HEK293 (cell line): ENCODE data around the gene SMIM41.

ENCODE experiments used
- CTCF ChIA-PET: fragments of 350-600 bp; formaldehyde crosslinking; extraction: SDS; loops from one replicate; lab custom pipeline; 2021; ENCODE audit warnings: antibody characterized with exemption; lab: Yijun Ruan, JAX
- POLR2A ChIA-PET: fragments of 300-600 bp; formaldehyde crosslinking; extraction: SDS; loops from one replicate; lab custom pipeline; 2020; ENCODE audit warnings: antibody characterized with exemption, inconsistent platforms; lab: Yijun Ruan, JAX
- H3K27ac ChIP-seq: fragments of 200-500 bp; sonication (Bioruptor generic); 2 replicates; pipeline ENCODE4 v1.5.1; 2014; ENCODE audit warnings: low read depth, low read length, control low read depth, inconsistent platforms; ENCODE audit errors: extremely low read depth
- H3K36me3 ChIP-seq, 2 experiments: fragments of 200-500 bp in 1 of 2; sonication (Bioruptor generic) in 1 of 2; 1 replicate in 1 of 2; 2 replicates in 1 of 2; pipeline ENCODE4 v1.5.1; 2014 to 2017; ENCODE audit warnings: inconsistent platforms in 2 of 2, low read length in 2 of 2; ENCODE audit not compliant: control insufficient read depth in 2 of 2, insufficient read depth in 1 of 2
- H3K4me1 ChIP-seq: fragments of 200-500 bp; sonication (Bioruptor generic); 2 replicates; pipeline ENCODE4 v1.5.1; 2014; ENCODE audit warnings: mild to moderate bottlenecking, low read length, inconsistent platforms; ENCODE audit not compliant: control insufficient read depth, insufficient read depth
- H3K4me3 ChIP-seq: 2 replicates; pipeline ENCODE4 v1.5.1; 2011; ENCODE audit warnings: low read depth, mild to moderate bottlenecking, control low read depth, low read length, moderate library complexity
- H3K9me3 ChIP-seq: fragments of 200-500 bp; sonication (Bioruptor generic); 2 replicates; pipeline ENCODE4 v1.5.1; 2014; ENCODE audit warnings: low read depth, low read length, inconsistent platforms; ENCODE audit not compliant: control insufficient read depth, insufficient read depth
- FEZF1 ChIP-seq: fragments of 450-650 bp; formaldehyde crosslinking; IDR thresholded peaks from 2 replicates; pipeline ENCODE4 v1.5.1; 2016; ENCODE audit warnings: missing biosample characterization, missing genetic modification characterization
- OSR2 ChIP-seq: fragments of 450-650 bp; formaldehyde crosslinking; IDR thresholded peaks from 2 replicates; pipeline ENCODE4 v1.5.1; 2016; ENCODE audit warnings: missing biosample characterization, missing genetic modification characterization
- WT1 ChIP-seq: fragments of 450-650 bp; formaldehyde crosslinking; IDR thresholded peaks from 2 replicates; pipeline ENCODE4 v1.5.1; 2016; ENCODE audit warnings: missing biosample characterization, missing genetic modification characterization
- ZBTB21 ChIP-seq: fragments of 450-650 bp; formaldehyde crosslinking; IDR thresholded peaks from 2 replicates; pipeline ENCODE4 v1.5.1; 2017; ENCODE audit warnings: missing biosample characterization, missing genetic modification characterization
- ZFHX2 ChIP-seq: fragments of 450-650 bp; formaldehyde crosslinking; conservative IDR thresholded peaks from 2 replicates; pipeline ENCODE4 v1.5.1; 2016; ENCODE audit warnings: missing biosample characterization, missing genetic modification characterization
- ZNF133 ChIP-seq: fragments of 450-650 bp; formaldehyde crosslinking; IDR thresholded peaks from 2 replicates; pipeline ENCODE4 v1.5.1; 2016; ENCODE audit warnings: missing biosample characterization, missing genetic modification characterization
- ZNF214 ChIP-seq: fragments of 450-650 bp; formaldehyde crosslinking; IDR thresholded peaks from 2 replicates; pipeline ENCODE4 v1.5.1; 2017; ENCODE audit warnings: missing biosample characterization, mild to moderate bottlenecking, missing genetic modification characterization, borderline replicate concordance
- ZNF23 ChIP-seq: fragments of 450-650 bp; formaldehyde crosslinking; IDR thresholded peaks from 2 replicates; pipeline ENCODE4 v1.5.1; 2016; ENCODE audit warnings: missing biosample characterization, missing genetic modification characterization, borderline replicate concordance
- ZNF366 ChIP-seq: fragments of 450-650 bp; formaldehyde crosslinking; conservative IDR thresholded peaks from 2 replicates; pipeline ENCODE4 v1.5.1; 2016; ENCODE audit warnings: missing biosample characterization, missing genetic modification characterization
- ZNF423 ChIP-seq: fragments of 450-650 bp; formaldehyde crosslinking; IDR thresholded peaks from 2 replicates; pipeline ENCODE4 v1.5.1; 2016; ENCODE audit warnings: missing biosample characterization, missing genetic modification characterization
- ZNF544 ChIP-seq: fragments of 450-650 bp; formaldehyde crosslinking; IDR thresholded peaks from 2 replicates; pipeline ENCODE4 v1.5.0; 2017; ENCODE audit warnings: missing biosample characterization, missing genetic modification characterization
- ZNF571 ChIP-seq: fragments of 450-650 bp; formaldehyde crosslinking; IDR thresholded peaks from 2 replicates; pipeline ENCODE4 v1.5.0; 2017; ENCODE audit warnings: missing biosample characterization, missing genetic modification characterization
- ZNF664 ChIP-seq: fragments of 450-650 bp; formaldehyde crosslinking; IDR thresholded peaks from 2 replicates; pipeline ENCODE4 v1.5.1; 2016; ENCODE audit warnings: missing biosample characterization, missing genetic modification characterization
- ZNF792 ChIP-seq: fragments of 450-650 bp; formaldehyde crosslinking; IDR thresholded peaks from 2 replicates; pipeline ENCODE4 v1.5.1; 2016; ENCODE audit warnings: missing biosample characterization, missing genetic modification characterization
- ZNF830 ChIP-seq: fragments of 450-650 bp; IDR thresholded peaks from 2 replicates; pipeline ENCODE4 v1.5.0; 2018; ENCODE audit warnings: missing biosample characterization, missing genetic modification characterization, low read depth, mild to moderate bottlenecking, moderate library complexity
- ZNF843 ChIP-seq: fragments of 450-650 bp; formaldehyde crosslinking; IDR thresholded peaks from 2 replicates; pipeline ENCODE4 v1.5.1; 2016; ENCODE audit warnings: missing biosample characterization, missing genetic modification characterization
- ZSCAN16 ChIP-seq: fragments of 450-650 bp; formaldehyde crosslinking; IDR thresholded peaks from 2 replicates; pipeline ENCODE4 v1.5.1; 2016; ENCODE audit warnings: missing biosample characterization, missing genetic modification characterization
- TF ChIP-seq, protein P1 (sequence below): fragments of 450-650 bp; formaldehyde crosslinking; IDR thresholded peaks from 2 replicates; pipeline ENCODE4 v1.5.1; 2016; ENCODE audit warnings: missing biosample characterization, missing genetic modification characterization
- TF ChIP-seq, protein P2 (sequence below): fragments of 450-650 bp; formaldehyde crosslinking; IDR thresholded peaks from 2 replicates; pipeline ENCODE4 v1.5.1; 2017; ENCODE audit warnings: missing biosample characterization, mild to moderate bottlenecking, missing genetic modification characterization, moderate library complexity
- TF ChIP-seq, protein P3 (sequence below): fragments of 450-650 bp; formaldehyde crosslinking; IDR thresholded peaks from 2 replicates; pipeline ENCODE4 v1.5.1; 2016; ENCODE audit warnings: missing biosample characterization, missing genetic modification characterization
- TF ChIP-seq, protein P4 (sequence below): fragments of 450-650 bp; formaldehyde crosslinking; IDR thresholded peaks from 2 replicates; pipeline ENCODE4; 2016; ENCODE audit warnings: missing biosample characterization, missing genetic modification characterization

Gene SMIM41

DNA sequence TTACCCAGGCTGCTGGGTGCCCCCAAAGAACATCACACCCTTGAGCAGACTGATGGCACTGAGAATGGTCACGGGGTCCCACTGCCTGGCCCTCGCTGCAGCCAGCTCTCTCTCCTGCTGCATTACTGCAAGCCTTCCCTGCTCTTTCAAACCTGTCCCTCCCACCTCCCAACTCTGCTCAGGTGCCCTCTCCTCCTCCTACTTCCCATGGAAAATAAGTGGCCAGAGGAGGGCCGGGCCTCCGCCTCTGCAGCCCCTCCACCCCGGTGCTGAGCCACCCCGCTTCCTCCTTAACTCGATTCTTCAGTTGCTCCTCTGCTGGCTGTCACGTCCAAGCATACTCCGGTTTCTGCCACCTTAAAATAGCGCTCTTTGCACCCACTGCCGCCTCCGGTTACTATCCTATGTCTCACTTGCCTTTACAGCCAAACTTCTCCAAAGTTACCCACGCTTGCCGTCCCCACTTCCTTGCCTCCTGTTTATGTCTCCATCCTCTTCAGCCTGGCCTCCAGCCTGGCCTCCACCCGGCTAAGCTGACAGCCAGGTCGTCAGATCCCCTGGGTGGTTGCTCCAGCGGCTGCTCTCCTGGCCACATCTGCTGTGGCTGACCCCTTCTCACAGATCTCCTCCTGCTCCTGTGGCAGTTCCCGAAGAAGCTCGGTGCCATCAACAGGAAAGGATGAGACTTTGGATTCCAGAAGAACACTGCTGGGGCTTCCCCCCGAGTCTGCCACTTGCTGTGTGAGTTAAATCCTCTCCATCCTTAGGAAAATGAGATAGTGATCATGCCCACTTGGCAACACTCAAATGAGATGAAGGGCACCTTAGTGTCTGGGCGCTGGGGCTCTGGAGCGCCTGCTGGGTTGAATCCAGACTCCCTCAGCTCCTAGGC is 7.7 kb downstream of the SMIM41 start (continued):
- TF ChIP-seq OSR2 (tag by site-specific recombination), result no peak
- TF ChIP-seq, protein P1, sequence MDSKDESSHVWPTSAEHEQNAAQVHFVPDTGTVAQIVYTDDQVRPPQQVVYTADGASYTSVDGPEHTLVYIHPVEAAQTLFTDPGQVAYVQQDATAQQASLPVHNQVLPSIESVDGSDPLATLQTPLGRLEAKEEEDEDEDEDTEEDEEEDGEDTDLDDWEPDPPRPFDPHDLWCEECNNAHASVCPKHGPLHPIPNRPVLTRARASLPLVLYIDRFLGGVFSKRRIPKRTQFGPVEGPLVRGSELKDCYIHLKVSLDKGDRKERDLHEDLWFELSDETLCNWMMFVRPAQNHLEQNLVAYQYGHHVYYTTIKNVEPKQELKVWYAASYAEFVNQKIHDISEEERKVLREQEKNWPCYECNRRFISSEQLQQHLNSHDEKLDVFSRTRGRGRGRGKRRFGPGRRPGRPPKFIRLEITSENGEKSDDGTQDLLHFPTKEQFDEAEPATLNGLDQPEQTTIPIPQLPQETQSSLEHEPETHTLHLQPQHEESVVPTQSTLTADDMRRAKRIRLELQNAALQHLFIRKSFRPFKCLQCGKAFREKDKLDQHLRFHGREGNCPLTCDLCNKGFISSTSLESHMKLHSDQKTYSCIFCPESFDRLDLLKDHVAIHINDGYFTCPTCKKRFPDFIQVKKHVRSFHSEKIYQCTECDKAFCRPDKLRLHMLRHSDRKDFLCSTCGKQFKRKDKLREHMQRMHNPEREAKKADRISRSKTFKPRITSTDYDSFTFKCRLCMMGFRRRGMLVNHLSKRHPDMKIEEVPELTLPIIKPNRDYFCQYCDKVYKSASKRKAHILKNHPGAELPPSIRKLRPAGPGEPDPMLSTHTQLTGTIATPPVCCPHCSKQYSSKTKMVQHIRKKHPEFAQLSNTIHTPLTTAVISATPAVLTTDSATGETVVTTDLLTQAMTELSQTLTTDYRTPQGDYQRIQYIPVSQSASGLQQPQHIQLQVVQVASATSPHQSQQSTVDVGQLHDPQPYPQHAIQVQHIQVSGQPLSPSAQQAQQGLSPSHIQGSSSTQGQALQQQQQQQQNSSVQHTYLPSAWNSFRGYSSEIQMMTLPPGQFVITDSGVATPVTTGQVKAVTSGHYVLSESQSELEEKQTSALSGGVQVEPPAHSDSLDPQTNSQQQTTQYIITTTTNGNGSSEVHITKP (tag by site-specific recombination), result no peak
- TF ChIP-seq ZNF843 (tag by site-specific recombination), result no peak
- TF ChIP-seq, protein P2, sequence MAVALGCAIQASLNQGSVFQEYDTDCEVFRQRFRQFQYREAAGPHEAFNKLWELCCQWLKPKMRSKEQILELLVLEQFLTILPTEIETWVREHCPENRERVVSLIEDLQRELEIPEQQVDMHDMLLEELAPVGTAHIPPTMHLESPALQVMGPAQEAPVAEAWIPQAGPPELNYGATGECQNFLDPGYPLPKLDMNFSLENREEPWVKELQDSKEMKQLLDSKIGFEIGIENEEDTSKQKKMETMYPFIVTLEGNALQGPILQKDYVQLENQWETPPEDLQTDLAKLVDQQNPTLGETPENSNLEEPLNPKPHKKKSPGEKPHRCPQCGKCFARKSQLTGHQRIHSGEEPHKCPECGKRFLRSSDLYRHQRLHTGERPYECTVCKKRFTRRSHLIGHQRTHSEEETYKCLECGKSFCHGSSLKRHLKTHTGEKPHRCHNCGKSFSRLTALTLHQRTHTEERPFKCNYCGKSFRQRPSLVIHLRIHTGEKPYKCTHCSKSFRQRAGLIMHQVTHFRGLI, result no peak
- no peak for TF ChIP-seq ZNF214 (tag by site-specific recombination)
- TF ChIP-seq WT1 (tag by site-specific recombination), result no peak
- peak; percentile 45; the same call in 1 of the 2 replicates for TF ChIP-seq ZFHX2 (tag by site-specific recombination)
- TF ChIP-seq ZSCAN16 (tag by site-specific recombination), result no peak
- TF ChIP-seq ZBTB21, result no peak
- TF ChIP-seq, all 188 proteins: peak for 2

DNA sequence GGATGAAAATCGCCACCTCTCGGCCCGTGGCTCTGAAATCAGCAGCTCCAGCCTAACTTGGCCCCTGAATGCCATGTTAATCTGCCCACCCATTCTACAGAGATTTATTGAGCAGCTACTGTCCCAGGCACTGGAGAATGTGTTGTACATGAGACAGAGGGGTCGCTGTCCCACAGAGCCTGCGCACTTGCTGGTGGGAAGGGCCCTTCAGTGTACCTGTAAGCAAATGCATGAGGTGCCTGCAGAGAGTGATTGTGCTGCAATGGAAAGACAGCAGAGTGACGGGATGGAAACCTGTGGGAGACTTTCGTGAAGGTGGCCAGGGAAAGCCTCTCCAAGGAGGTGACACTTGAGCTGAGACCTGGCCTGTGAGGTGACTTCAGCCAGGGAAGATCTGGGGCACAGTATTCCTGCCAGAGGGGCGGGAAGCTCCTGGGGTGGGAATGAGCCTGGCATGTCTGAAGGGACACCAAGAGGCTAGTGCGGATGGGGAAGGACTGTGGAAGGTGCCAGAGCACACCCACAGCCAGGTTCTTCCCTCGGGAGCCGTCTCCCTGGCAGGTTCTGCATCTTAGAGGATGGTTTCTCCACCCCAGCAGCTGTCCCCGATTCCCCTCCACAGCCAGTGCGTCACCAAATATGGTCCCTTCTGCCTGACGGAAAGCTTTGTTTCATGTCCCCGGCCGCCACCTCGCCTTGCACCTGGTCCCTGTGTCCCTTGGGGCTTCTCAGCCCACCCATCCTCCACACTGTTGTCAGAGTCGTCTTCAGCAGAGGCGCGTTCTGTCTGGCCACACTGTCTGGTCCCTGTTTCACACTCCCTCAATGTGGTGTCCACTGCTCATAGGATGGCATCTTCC is 8.7 kb downstream of the SMIM41 start:
- Histone ChIP-seq H3K27ac (no peak overlapping the region), H3K9me3 (no peaks in the 10 kb centered on the region), H3K4me1 (no peaks in the 10 kb centered on the region), H3K36me3 (no peaks in the 10 kb centered on the region), H3K4me3 (no peak overlapping the region)
- CTCF ChIA-PET, result interaction anchor here (0.7 to 34.8 kb wide), 5 partner anchors 10 to 92 kb away, joined by 3 to 794 read pairs (median 3); no protein-coding TSS in a partner anchor
- TF ChIP-seq ZNF366 (tag by site-specific recombination) (no peak), ZNF792 (no peak), ZNF214 (tag by site-specific recombination) (no peak), ZNF664 (tag by site-specific recombination) (peak; percentile 65)
- POLR2A ChIA-PET, result no interaction called here

DNA sequence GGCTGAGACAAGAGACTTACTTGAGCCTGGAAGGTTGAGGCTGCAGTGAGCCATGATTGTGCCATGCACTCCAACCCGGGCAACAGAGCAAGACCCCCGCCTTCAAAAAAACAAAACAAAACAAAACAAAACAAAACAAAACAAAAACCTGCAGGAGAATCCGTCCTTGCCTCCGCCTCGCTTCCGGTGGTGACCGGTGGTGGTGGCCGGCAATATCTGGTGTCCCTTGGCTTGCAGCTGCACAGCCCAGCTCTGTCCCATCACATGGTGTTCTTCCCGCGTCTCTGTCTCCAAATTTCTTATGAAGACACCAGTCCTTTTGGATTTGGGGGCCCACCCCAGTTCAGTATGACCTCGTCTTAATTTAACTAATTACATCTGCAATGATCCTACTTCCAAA is 10.0 kb downstream of the SMIM41 start:
- CTCF ChIA-PET, result interaction anchor here (34.8 kb wide), 1 partner anchor 63 kb away, joined by 794 read pairs; no protein-coding TSS in a partner anchor
- no peaks in the 10 kb centered on the region for H3K36me3 ChIP-seq
- H3K27ac ChIP-seq, result no peak overlapping the region
- H3K4me3 ChIP-seq, result no peak overlapping the region
- TF ChIP-seq FEZF1 (tag by site-specific recombination), result no peak
- no peak for TF ChIP-seq ZNF423
- no peak for TF ChIP-seq ZNF544 (tag by site-specific recombination)
- TF ChIP-seq ZNF830 (tag by site-specific recombination), result no peak
- no peak for TF ChIP-seq ZNF571 (tag by site-specific recombination)
- TF ChIP-seq ZNF23 (tag by site-specific recombination), result no peak
- TF ChIP-seq ZNF133 (tag by site-specific recombination), result no peak
- TF ChIP-seq, protein P3, sequence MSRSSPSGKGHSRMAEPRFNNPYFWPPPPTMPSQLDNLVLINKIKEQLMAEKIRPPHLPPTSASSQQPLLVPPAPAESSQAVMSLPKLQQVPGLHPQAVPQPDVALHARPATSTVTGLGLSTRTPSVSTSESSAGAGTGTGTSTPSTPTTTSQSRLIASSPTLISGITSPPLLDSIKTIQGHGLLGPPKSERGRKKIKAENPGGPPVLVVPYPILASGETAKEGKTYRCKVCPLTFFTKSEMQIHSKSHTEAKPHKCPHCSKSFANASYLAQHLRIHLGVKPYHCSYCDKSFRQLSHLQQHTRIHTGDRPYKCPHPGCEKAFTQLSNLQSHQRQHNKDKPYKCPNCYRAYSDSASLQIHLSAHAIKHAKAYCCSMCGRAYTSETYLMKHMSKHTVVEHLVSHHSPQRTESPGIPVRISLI (tag by site-specific recombination), result no peak
- TF ChIP-seq, protein P4, sequence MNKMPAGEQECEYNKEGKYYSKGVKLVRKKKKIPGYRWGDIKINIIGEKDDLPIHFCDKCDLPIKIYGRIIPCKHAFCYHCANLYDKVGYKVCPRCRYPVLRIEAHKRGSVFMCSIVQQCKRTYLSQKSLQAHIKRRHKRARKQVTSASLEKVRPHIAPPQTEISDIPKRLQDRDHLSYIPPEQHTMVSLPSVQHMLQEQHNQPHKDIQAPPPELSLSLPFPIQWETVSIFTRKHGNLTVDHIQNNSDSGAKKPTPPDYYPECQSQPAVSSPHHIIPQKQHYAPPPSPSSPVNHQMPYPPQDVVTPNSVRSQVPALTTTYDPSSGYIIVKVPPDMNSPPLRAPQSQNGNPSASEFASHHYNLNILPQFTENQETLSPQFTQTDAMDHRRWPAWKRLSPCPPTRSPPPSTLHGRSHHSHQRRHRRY (tag by site-specific recombination), result no peak
- no peak for TF ChIP-seq ZNF664 (tag by site-specific recombination)
- POLR2A ChIA-PET, result no interaction called here
- no peaks in the 10 kb centered on the region for H3K4me1 ChIP-seq
- no peaks in the 10 kb centered on the region for H3K9me3 ChIP-seq
